ENCODE results near the gene SLC22A23.

DNA sequence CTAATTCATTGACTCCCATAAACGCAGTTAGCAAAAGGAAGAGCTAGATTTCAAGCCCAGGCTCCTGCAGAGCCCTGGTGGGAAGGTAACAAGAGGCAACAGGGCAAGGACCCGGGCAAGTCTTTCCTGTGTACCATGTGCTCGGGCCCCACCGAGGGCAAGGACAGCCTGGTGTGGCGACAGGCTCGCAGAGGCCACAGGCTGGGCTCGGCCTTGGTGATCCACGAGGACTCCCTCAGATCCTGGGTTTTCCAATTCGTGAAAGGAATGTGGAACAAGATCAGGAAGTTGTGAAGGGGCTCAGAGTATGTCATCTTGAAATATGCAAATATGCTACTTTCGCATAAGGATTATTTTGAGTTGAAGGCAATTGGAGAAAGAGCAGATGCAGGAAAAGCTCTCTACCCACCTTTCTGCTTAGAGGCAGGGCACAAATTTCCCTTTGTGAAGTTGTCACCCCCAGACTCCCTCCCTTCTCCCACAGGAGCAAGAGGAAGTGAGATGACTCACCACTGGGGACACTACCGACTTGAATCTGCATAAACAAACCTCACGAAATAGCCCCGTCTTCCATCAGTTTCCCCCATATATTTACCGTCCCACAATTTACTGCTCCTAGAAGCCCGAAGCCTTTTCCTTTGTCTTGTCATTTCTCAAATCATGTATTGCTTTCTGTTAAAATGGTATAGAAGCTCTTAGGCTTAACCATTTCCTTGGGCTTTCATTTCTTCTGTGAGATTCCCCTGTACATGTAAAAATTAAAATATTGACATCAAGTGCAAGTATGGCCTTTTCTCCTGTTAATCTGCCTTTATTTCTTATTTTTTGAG is 119.1 kb downstream of the SLC22A23 start:
- TF ChIP-seq ZNF350 (tag by site-specific recombination; IDR thresholded peaks at IDR 0.05), result no peak
- TF ChIP-seq ZNF670 (tag by site-specific recombination; IDR thresholded peaks at IDR 0.05; ENCODE audit: low read depth), result no peak
- TF ChIP-seq, protein P1, sequence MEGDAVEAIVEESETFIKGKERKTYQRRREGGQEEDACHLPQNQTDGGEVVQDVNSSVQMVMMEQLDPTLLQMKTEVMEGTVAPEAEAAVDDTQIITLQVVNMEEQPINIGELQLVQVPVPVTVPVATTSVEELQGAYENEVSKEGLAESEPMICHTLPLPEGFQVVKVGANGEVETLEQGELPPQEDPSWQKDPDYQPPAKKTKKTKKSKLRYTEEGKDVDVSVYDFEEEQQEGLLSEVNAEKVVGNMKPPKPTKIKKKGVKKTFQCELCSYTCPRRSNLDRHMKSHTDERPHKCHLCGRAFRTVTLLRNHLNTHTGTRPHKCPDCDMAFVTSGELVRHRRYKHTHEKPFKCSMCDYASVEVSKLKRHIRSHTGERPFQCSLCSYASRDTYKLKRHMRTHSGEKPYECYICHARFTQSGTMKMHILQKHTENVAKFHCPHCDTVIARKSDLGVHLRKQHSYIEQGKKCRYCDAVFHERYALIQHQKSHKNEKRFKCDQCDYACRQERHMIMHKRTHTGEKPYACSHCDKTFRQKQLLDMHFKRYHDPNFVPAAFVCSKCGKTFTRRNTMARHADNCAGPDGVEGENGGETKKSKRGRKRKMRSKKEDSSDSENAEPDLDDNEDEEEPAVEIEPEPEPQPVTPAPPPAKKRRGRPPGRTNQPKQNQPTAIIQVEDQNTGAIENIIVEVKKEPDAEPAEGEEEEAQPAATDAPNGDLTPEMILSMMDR (tag by site-specific recombination; IDR thresholded peaks at IDR 0.05), result no peak
- TF ChIP-seq ZNF19 (tag by site-specific recombination; IDR thresholded peaks at IDR 0.05; ENCODE audit: low read depth), result no peak
- TF ChIP-seq, protein P2, sequence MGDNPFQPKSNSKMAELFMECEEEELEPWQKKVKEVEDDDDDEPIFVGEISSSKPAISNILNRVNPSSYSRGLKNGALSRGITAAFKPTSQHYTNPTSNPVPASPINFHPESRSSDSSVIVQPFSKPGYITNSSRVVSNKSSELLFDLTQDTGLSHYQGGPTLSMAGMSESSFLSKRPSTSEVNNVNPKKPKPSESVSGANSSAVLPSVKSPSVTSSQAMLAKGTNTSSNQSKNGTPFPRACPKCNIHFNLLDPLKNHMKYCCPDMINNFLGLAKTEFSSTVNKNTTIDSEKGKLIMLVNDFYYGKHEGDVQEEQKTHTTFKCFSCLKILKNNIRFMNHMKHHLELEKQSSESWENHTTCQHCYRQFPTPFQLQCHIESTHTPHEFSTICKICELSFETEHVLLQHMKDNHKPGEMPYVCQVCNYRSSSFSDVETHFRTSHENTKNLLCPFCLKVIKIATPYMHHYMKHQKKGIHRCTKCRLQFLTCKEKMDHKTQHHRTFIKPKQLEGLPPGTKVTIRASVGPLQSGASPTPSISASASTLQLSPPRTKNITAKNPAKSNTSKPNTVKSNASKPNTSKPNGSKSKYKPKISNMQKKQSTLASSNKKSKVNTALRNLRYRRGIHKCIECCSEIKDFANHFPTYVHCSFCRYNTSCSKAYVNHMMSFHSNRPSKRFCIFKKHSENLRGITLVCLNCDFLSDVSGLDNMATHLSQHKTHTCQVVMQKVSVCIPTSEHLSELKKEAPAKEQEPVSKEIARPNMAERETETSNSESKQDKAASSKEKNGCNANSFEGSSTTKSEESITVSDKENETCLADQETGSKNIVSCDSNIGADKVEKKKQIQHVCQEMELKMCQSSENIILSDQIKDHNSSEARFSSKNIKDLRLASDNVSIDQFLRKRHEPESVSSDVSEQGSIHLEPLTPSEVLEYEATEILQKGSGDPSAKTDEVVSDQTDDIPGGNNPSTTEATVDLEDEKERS (tag by site-specific recombination; IDR thresholded peaks at IDR 0.05), result no peak
- no peak for TF ChIP-seq ZNF138 (tag by site-specific recombination; IDR thresholded peaks at IDR 0.05; ENCODE audit: borderline replicate concordance)
- TF ChIP-seq MZF1 (tag by site-specific recombination; IDR thresholded peaks at IDR 0.05; ENCODE audit: borderline replicate concordance), result no peak
- TF ChIP-seq ZNF2 (tag by site-specific recombination; IDR thresholded peaks at IDR 0.05), result no peak
